GM10248 (cell line): ENCODE measurements around the gene MYCL.

Experiments
- CTCF ChIA-PET: fragments of 300-600 bp; sonication (Branson Sonifier 250); formaldehyde crosslinking; extraction: SDS; loops from one replicate; lab custom pipeline; 2021; ENCODE audit warnings: antibody characterized with exemption; lab: Yijun Ruan, JAX
- POLR2A ChIA-PET: fragments of 350-650 bp; sonication (Branson Sonifier 250); formaldehyde crosslinking; extraction: SDS; loops from one replicate; lab custom pipeline; 2020; ENCODE audit warnings: antibody characterized with exemption; lab: Yijun Ruan, JAX
- DNase-seq: peaks from one replicate; pipeline ENCODE4 v3.0.0; 2012; ENCODE audit errors: extremely low spot score
- TF ChIP-seq, protein P1 (sequence below): IDR thresholded peaks from 2 replicates; pipeline ENCODE4 v1.5.1; 2012; ENCODE audit warnings: mild to moderate bottlenecking, low read depth; ENCODE audit errors: extremely low read depth, missing control alignments, control extremely low read depth

The MYCL gene

DNA sequence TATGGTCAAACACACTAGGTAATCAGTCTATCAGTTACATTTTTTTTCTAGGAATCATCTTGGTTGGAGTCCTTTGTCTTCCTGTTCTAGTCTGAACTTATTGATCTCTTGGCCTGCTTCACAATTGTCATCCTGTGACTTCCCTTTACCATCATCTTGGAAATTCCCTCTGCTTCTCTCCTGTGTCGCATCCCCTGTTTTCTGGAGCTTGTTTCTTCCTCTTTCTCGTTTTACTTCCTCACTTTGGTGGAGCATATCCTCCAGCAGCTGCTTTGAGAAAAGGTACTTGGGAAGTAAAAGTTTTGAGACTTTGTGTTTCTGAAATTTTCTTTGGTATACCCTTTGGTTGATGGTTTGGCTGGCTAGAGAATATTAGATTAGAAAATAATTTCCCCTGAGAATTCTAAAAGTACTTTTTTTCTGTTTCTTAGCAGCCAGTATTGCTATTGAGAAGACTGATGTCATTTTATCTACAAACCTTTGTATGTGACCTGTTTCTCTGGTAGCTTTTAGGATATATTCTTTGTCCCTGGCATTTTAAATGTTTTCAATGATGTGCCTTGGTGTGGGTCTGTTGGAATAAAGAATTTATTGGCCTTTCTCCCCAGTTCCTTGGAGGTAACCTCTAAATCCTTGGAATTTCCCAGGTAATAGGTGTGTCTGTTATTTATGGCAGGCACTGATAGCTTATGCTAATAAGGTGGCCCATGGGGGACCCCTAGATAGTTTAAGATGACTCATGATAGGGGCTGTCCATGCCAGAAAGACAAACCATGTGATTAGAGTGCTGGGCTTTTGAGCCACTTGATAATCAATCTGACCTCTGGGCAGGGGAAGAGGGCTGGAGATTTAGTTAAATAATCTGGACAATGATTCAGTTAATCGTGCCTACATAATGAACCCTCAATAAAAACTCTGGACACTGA, 6.1 kb upstream of the MYCL start:
- DNase-seq, result no peak
- POLR2A ChIA-PET, result interaction anchor here (0.5 to 0.6 kb wide), 2 partner anchors 61 to 850 kb away, joined by 3 to 4 read pairs; no protein-coding TSS in a partner anchor
- CTCF ChIA-PET, result interaction anchor here (0.9 to 6.1 kb wide), 8 partner anchors 12 to 124 kb away, joined by 3 to 61 read pairs (median 4); no protein-coding TSS in a partner anchor

DNA sequence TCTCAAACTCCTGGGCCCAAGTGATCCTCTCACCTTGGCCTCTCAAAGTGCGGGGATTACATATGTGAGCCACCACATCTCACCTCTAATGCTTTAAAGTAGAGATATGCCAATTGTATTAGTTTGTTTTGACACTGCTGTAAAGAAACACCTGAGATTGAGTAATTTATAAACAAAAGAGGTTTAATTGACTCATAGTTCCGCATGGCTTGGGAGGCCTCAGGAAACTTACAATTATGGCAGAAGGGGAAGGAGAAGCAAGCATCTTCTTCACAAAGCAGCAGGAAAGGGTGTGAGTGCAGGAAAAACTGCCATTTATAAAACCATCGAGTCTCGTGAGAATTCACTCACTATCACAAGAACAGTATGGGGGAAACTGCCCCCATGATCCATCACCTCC, 3.5 kb upstream of the MYCL start:
- CTCF ChIA-PET, result interaction anchor here (7.1 kb wide), 1 partner anchor 17 kb away, joined by 87 read pairs; no protein-coding TSS in a partner anchor
- no peak for DNase-seq
- TF ChIP-seq, protein P1, sequence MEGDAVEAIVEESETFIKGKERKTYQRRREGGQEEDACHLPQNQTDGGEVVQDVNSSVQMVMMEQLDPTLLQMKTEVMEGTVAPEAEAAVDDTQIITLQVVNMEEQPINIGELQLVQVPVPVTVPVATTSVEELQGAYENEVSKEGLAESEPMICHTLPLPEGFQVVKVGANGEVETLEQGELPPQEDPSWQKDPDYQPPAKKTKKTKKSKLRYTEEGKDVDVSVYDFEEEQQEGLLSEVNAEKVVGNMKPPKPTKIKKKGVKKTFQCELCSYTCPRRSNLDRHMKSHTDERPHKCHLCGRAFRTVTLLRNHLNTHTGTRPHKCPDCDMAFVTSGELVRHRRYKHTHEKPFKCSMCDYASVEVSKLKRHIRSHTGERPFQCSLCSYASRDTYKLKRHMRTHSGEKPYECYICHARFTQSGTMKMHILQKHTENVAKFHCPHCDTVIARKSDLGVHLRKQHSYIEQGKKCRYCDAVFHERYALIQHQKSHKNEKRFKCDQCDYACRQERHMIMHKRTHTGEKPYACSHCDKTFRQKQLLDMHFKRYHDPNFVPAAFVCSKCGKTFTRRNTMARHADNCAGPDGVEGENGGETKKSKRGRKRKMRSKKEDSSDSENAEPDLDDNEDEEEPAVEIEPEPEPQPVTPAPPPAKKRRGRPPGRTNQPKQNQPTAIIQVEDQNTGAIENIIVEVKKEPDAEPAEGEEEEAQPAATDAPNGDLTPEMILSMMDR, result no peak
- POLR2A ChIA-PET, result no interaction called here

More for the DNA sequence above, 6.1 kb upstream of the MYCL start:
- TF ChIP-seq, protein P1, result no peak

DNA sequence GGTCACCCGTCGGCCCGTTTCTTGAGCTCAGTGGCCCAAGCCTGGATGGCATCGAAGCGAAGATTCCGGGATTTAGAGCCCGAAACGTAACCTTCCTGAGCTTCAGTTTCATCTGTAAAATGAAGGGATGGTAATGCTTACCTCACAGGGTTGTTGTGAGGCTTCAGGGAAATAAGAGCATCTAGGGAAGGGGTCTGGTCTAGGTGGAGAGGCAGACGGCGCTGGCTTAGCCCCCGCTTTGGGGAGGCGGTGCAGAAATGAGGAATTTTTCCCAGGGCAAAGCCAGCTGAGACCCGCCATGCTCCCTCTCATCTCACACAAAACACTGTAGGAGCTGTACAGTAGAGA, 717 bp upstream of the MYCL start:
- TF ChIP-seq, protein P1, result no peak
- POLR2A ChIA-PET, result interaction anchor here (0.7 kb wide), 1 partner anchor 99 kb away, joined by 5 read pairs; no protein-coding TSS in a partner anchor
- CTCF ChIA-PET, result interaction anchor here (0.6 to 9.0 kb wide), 44 partner anchors 9 to 296 kb away, joined by 3 to 100 read pairs (median 5); partner anchors contain the start of gene TRIT1
- no peak for DNase-seq

DNA sequence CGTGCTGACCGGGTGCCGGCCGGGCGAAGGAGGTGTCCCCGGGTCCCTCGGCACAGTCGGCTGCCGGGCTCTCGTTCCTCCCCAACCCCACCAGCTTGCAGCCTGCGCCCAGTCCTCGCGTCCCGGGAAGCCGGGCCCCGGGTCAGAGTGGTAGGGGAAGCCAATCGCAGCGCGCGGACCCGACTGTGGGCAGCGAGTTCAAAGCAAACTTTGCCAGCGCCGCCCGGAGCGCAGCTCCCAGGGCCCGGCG, 328 bp downstream of the MYCL start:
- POLR2A ChIA-PET, result no interaction called here
- CTCF ChIA-PET, result interaction anchor here (0.8 to 9.0 kb wide), 21 partner anchors 8 to 217 kb away, joined by 3 to 100 read pairs (median 8); partner anchors contain the start of gene MFSD2A
- TF ChIP-seq, protein P1, result no peak
- DNase-seq, result no peak

DNA sequence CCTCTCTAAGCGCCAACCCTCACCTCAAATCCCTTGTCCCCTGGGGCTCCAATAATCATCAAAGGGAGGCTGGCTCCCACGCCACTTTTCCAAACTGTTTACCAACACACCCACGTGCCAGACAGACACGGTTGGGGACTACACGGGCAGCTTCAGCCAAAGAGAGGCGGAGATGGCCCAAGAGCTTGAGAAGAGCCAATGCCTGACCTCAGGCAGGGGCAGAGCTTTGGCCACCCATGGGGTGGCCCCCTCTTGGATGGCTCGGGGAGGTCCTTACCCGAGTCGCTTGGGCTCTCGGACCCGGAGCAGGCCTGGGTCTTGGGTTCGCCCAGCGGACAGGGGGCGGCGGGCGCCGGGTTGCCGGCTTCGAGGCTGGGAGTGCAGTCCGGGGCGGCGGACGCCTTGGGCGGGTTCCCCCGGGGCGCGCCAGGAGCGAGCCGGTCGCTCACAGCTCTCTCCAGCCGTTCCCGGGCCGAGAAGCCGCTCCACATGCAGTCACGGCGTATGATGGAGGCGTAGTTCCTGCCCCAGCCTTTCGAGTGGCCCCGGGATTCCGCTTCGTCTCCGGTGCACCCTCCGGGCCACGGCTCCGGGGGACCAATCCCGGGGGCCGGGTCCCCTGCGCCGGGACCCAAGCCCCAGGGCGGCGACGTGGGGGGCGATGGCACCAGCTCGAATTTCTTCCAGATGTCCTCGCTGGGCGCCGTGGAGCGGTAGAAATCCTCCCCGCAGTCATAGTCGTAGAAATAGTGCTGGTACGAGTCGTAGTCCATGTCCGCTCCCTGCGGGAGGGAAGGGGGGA, 854 bp downstream of the MYCL start:
- ChIA-PET CTCF (interaction anchor here (0.8 to 9.0 kb wide), 18 partner anchors 7 to 217 kb away, joined by 3 to 100 read pairs (median 9); partner anchors contain the start of gene MFSD2A), POLR2A (interaction anchor here (0.6 kb wide), 2 partner anchors 34 to 47 kb away, joined by 3 to 5 read pairs; no protein-coding TSS in a partner anchor)
- TF ChIP-seq, protein P1, result no peak
- DNase-seq, result no peak
